ENCODE measurements around the gene NCOA6.

DNA sequence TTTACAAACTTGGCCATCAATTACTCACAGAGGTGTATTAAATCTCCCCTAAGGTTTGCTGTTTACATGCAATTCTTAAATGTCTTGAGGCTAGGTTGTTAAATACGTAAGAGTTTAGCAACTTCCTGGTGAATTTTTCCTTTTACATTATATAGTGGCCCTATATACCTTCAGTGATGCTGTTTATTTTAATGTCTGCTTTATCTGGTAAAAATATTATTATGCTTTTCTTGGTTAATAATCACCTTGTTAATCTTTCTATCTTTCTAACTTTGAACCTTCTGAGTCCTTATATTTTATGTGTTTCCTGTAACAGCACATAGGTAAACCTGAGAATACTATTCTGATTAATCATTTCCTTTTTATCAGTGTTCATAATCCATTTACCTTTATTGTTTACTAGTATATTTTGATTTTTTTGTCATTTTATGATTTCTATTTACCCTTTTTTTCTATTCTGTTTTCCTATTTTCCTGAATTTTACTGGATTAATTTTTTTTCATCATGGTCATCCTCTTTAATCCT is 63.4 kb downstream of the NCOA6 start:
- TF ChIP-seq POLR2A (IDR thresholded peaks at IDR 0.05; ENCODE audit: low read depth, low read length) (no peak), TAF1 (IDR thresholded peaks at IDR 0.05; ENCODE audit: borderline replicate concordance, low read depth, low read length) (no peak), POLR2AphosphoS5 (IDR thresholded peaks at IDR 0.05; ENCODE audit: low read depth, low read length) (no peak)

Measured in GM12892 (cell line).